Neural cell (in vitro differentiated cells): ENCODE results near the gene ABHD13.

Source experiments
- CTCF ChIP-seq: fragments of 450-650 bp; IDR thresholded peaks from 2 replicates; pipeline ENCODE4 v1.5.1; 2014; ENCODE audit warnings: antibody characterized with exemption, mild to moderate bottlenecking, moderate library complexity; ENCODE audit not compliant: poor library complexity, severe bottlenecking
- SMC3 ChIP-seq: fragments of 450-650 bp; conservative IDR thresholded peaks from 2 replicates; pipeline ENCODE4 v1.6.1; 2014; ENCODE audit warnings: antibody characterized with exemption, mild to moderate bottlenecking, moderate library complexity; ENCODE audit not compliant: poor library complexity
- TAF1 ChIP-seq: IDR thresholded peaks from 2 replicates; pipeline ENCODE4 v1.6.1; 2012; ENCODE audit warnings: low read depth

- TF ChIP-seq CTCF: peak; percentile 82
- peak; percentile 84 for TF ChIP-seq SMC3
- no peak for TF ChIP-seq TAF1
Measured at GRCh38 chr13:108227651-108228272, 9.6 kb downstream of the ABHD13 start.
